Fibroblast of lung (primary cell): Measurements from ENCODE around the gene STX3.
"Not testable (repeated sequence)": the region's sequence is repeated elsewhere in the genome, so short reads cannot be mapped to it uniquely, and the experiment has no call there.

Source experiments
- CTCF ChIP-seq, 2 donors: IDR thresholded peaks in 1 of 2; conservative IDR thresholded peaks in 1 of 2; 1 replicate in 1 of 2; 2 replicates in 1 of 2; pipeline ENCODE4 v1.5.1; 2011 to 2012; ENCODE audit warnings: low read length in 2 of 2, control low read depth in 1 of 2, inconsistent platforms in 1 of 2, low read depth in 1 of 2, mild to moderate bottlenecking in 1 of 2
- EZH2 ChIP-seq: IDR thresholded peaks from 2 replicates; pipeline ENCODE4 v1.5.1; 2012; ENCODE audit warnings: low read length, control low read depth, mild to moderate bottlenecking; ENCODE audit errors: missing control alignments

- TF ChIP-seq CTCF (conservative IDR thresholded peaks at IDR 0.05 in 1 of 2, IDR thresholded peaks at IDR 0.05 in 1 of 2; ENCODE audit: low read depth in 1 of 2, low read length in 2 of 2); EZH2: not testable (repeated sequence)
Measured at GRCh38 chr11:59851416-59851815, 96.2 kb downstream of the STX3 start.
